BE2C (cell line): Measurements from ENCODE around the gene BACE2.

Source experiments
- DNase-seq: peaks from one replicate; pipeline ENCODE4 v3.0.0-alpha.2; 2020
- H3K27me3 ChIP-seq: fragments of 250-450 bp; sonication (Bioruptor Pico); 2 replicates; pipeline ENCODE4 v1.5.1; 2020; ENCODE audit warnings: mild to moderate bottlenecking
- H3K36me3 ChIP-seq: fragments of 250-450 bp; sonication (Bioruptor Pico); 2 replicates; pipeline ENCODE4 v1.5.1; 2020; ENCODE audit warnings: mild to moderate bottlenecking
- H3K4me1 ChIP-seq: fragments of 250-450 bp; sonication (Bioruptor Pico); 2 replicates; pipeline ENCODE4 v1.5.1; 2020
- H3K4me3 ChIP-seq: 2 replicates; pipeline ENCODE4 v1.5.1; 2011; ENCODE audit warnings: low read depth, low read length
- H3K9me3 ChIP-seq: fragments of 250-450 bp; sonication (Bioruptor Pico); 2 replicates; pipeline ENCODE4 v1.5.1; 2020
- TF ChIP-seq, protein P1 (sequence below): IDR thresholded peaks from 2 replicates; pipeline ENCODE4 v1.5.1; 2012; ENCODE audit warnings: mild to moderate bottlenecking, low read depth, low read length

The BACE2 gene

DNA sequence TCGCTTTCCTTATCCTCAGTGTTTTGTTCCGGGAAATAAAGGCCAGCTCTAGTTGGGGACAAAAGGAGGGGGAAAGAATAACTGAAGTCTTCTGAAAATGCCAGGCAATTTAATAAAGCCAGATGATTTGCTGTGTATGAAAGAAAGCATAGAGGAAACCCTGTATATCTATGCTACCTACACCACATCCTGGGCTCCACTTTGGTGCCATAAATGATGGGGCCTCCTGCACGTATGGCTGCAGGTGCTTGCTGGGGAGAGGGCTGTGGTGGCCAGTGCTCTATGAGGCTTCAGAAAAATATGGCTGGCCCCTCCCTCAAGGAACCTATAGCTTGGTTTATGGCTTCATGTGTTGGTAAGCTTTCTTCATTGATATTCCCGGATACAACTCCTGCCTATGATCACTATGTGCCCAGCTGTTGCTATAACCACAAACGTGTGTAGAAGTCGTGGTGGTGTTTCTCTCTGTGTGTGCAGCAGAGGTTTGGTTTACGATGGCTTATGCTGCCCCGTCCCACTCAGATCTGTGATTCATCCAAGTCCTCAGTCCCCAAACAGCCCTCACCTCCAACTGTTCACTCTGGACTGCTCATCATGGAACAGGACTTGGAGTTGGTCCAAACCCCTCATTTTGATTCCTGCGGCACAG, 59.5 kb downstream of the BACE2 start:
- peaks cover 2% of the 10 kb centered on the region for H3K9me3 ChIP-seq
- H3K4me1 ChIP-seq: no peaks in the 10 kb centered on the region
- no peak overlapping the region for H3K4me3 ChIP-seq
- DNase-seq: no peak
- no peaks in the 10 kb centered on the region for H3K27me3 ChIP-seq
- TF ChIP-seq, protein P1, sequence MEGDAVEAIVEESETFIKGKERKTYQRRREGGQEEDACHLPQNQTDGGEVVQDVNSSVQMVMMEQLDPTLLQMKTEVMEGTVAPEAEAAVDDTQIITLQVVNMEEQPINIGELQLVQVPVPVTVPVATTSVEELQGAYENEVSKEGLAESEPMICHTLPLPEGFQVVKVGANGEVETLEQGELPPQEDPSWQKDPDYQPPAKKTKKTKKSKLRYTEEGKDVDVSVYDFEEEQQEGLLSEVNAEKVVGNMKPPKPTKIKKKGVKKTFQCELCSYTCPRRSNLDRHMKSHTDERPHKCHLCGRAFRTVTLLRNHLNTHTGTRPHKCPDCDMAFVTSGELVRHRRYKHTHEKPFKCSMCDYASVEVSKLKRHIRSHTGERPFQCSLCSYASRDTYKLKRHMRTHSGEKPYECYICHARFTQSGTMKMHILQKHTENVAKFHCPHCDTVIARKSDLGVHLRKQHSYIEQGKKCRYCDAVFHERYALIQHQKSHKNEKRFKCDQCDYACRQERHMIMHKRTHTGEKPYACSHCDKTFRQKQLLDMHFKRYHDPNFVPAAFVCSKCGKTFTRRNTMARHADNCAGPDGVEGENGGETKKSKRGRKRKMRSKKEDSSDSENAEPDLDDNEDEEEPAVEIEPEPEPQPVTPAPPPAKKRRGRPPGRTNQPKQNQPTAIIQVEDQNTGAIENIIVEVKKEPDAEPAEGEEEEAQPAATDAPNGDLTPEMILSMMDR: no peak
- H3K36me3 ChIP-seq: no peaks in the 10 kb centered on the region

GRCh38 chr21:41228006-41228370, 60.0 kb downstream of the BACE2 start:
- H3K4me3 ChIP-seq: no peak overlapping the region
- H3K9me3 ChIP-seq: no peaks in the 10 kb centered on the region
- no peaks in the 10 kb centered on the region for H3K4me1 ChIP-seq
- no peak for DNase-seq
- H3K27me3 ChIP-seq: no peaks in the 10 kb centered on the region
- no peaks in the 10 kb centered on the region for H3K36me3 ChIP-seq
- TF ChIP-seq, protein P1: no peak

DNA sequence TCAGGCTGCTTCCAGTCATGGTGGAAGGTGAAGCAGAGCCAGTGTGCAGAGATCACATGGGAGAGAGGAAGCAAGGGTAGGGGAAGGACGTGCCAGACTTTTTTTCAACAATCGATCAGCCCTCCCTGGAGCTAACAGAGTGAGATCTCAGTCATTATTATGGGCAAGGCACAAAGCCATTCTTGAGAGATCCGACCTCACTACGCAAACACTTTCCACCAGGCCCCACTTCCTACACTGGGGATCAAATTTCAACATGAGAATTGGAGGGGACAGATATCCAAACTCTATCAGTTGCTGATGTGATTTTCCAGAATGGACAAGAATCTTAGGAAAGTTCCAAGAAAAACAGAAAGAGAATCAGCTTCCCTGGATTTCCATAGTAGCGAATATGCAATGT, 60.5 kb downstream of the BACE2 start:
- TF ChIP-seq, protein P1: no peak
- H3K9me3 ChIP-seq: peaks cover 3% of the 10 kb centered on the region; the same call in 1 of the 2 replicates
- no peaks in the 10 kb centered on the region for H3K4me1 ChIP-seq
- no peaks in the 10 kb centered on the region for H3K36me3 ChIP-seq
- no peaks in the 10 kb centered on the region for H3K27me3 ChIP-seq
- DNase-seq: no peak
- H3K4me3 ChIP-seq: no peak overlapping the region

DNA sequence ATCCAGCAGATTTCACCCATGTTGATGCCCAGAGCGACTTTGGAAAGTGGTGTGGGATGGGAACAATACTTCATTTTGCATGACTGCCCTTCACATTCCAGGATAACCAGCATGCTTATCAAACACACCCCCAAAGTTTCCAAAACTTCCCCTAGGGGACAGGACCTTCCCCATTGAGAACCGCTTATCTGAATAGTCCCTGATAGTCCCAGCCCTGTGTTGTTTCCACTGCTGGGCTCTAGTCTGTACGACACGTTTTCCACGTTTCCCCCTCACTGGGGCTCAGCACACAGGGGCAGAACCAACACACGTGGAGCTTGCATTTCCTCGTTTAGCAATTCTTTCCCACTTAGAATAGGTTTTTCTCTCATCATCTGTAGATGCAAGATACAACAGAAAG, 61.0 kb downstream of the BACE2 start:
- Histone ChIP-seq H3K4me3 (no peak overlapping the region), H3K36me3 (no peaks in the 10 kb centered on the region), H3K4me1 (no peaks in the 10 kb centered on the region), H3K27me3 (no peaks in the 10 kb centered on the region), H3K9me3 (peaks cover 3% of the 10 kb centered on the region; the same call in 1 of the 2 replicates)
- TF ChIP-seq, protein P1: no peak
- no peak for DNase-seq

DNA sequence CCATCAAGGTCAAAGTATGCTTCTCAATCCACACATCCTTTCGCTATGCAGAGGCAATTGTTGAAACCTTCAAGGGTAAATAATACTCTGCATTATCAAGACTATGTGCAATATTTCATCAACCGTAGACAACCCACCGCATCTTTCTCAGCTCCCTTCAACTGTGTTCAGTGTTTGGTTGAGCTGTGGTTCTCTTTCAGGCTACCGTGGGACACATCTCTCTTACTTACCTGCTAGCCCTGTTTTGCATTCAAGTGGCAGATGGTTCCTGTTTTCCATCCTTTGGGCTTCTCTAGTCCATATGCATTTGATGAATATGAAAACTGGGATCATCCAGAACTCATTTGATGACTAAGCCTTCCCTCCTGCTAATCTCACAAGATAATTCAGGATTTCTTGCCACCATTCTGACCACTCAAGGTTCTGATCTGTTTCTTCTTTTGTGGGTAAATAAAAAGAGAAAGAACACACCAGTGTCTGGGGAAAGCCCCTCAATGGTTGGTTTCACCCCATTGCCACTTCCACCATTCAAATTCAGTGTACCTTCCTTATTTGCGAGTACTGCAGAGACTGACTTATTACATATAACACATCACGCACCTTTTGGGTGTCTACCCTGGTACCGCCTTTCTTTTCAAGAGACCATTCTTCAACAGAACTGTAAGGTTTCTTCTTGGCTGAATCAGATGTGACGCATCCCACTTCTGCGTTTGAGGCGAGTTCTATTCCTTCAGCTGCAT, 61.7 kb downstream of the BACE2 start:
- Histone ChIP-seq H3K36me3 (no peaks in the 10 kb centered on the region), H3K4me1 (no peaks in the 10 kb centered on the region), H3K4me3 (no peak overlapping the region), H3K27me3 (no peaks in the 10 kb centered on the region), H3K9me3 (peaks cover 3% of the 10 kb centered on the region; the same call in 1 of the 2 replicates)
- DNase-seq: no peak
- TF ChIP-seq, protein P1: no peak

DNA sequence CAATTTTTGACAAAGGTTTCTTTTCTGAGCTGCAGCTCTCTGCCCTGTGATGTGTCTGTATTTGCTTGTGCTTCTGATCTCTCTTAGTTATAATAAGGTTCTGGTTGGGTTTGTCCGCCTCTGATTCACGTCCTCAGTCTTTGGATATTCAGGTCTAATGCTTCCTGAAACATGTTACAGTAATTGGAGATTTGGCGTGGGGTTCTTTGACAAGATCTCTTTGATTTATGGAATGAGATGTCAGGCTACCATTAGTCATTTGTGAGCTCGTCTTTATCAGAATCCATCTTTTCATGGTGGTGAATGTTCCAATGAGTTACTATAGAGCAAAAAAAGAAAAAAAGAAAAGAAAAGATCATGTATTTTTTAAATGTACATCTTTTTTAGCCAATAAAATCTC, 62.5 kb downstream of the BACE2 start:
- Histone ChIP-seq H3K9me3 (peaks cover 3% of the 10 kb centered on the region; the same call in 1 of the 2 replicates), H3K4me3 (no peak overlapping the region), H3K27me3 (no peaks in the 10 kb centered on the region), H3K36me3 (no peaks in the 10 kb centered on the region), H3K4me1 (no peaks in the 10 kb centered on the region)
- TF ChIP-seq, protein P1: no peak
- DNase-seq: no peak
